ENCODE data around the gene STXBP4. TPM values are rescaled to one million over a fixed set of nuclear protein-coding genes. Genes with fewer than 3 reads are reported as not detected.
A peak's percentile ranks its signal among the peaks of the same experiment; 100 is the strongest.

The STXBP4 gene
- total and polyA plus RNA-seq, 2 donors (not counting 3 experiments of a cell fraction or from before 2014, with no cell fraction given): 1.9 to 12.9 TPM

DNA sequence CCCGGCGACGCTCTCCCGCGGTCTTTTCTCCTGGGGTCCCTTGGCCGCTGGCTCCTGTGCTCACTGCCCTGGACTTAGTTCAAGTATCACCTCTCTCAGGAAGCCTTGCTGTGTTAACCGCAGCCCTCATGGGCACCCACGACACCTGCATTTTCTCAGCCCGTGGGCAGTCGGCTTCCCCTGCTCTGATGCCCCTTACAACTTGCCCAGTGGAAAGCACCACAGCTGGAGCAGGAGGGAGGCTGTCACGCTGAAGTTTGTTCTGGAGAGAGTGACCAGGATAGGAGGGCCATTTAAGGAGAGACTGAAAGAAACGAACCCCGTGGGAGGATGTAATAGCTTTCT lies 395 bp downstream of the STXBP4 start:
- TSS peak; percentile 74 for BruUV-seq (replicated peaks)
- peaks cover 0 to 5% of the 10 kb centered on the region in 2 experiments for H3K36me3 ChIP-seq (ENCODE audit: control insufficient read depth in 2 of 2, extremely low read depth in 1 of 2, insufficient read depth in 2 of 2, low read length in 2 of 2)
- H3K4me2 ChIP-seq (ENCODE audit: insufficient read depth, low read length): peak overlapping the region; percentile 83
- FAIRE-seq: no peak
- no peak for DNase-seq (ENCODE audit: low read depth, low spot score)
- H2AFZ ChIP-seq (ENCODE audit: low read depth, low read length): peak overlapping the region; percentile 82
- TF ChIP-seq EZH2 (IDR thresholded peaks at IDR 0.05; ENCODE audit: borderline replicate concordance, low read depth, low read length, severe bottlenecking): no peak
- TF ChIP-seq POLR2A (IDR thresholded peaks at IDR 0.05; ENCODE audit: low read depth, low read length): no peak
- no peak for TF ChIP-seq POLR2AphosphoS5 (IDR thresholded peaks at IDR 0.05; ENCODE audit: insufficient read depth, low read depth, low read length)
- no peak for TF ChIP-seq CTCF (IDR thresholded peaks at IDR 0.05; ENCODE audit: extremely low read depth in 1 of 2, insufficient read depth in 1 of 2, low read depth in 1 of 2, low read length in 2 of 2)
- dilution Hi-C loops (cut with MboI; ENCODE audit: extremely low pct_ligation_motif_present, low sequenced_read_pairs): no loop called here
- H3K27me3 ChIP-seq (ENCODE audit: control insufficient read depth in 2 of 2, insufficient read depth in 2 of 2, low read length in 2 of 2): no peaks in the 10 kb centered on the region
- intact Hi-C loops (cut with micrococcal nuclease): loop anchor here (1.0 kb wide), 1 partner anchor 1936 kb away; no protein-coding TSS in a partner anchor
- H3K79me2 ChIP-seq (ENCODE audit: control insufficient read depth, insufficient read depth, low read length): peaks cover 32% of the 10 kb centered on the region
- H3K9ac ChIP-seq (replicated peaks; ENCODE audit: extremely low read depth, insufficient read depth, low read length): peak overlapping the region; percentile 74
- peaks cover 19% of the 10 kb centered on the region for H3K4me1 ChIP-seq (ENCODE audit: control insufficient read depth, extremely low read depth, insufficient read depth, low read length)
- ChIA-PET CTCF (interaction anchor here (0.9 to 2.0 kb wide), 5 partner anchors 9 to 565 kb away, joined by 3 to 8 read pairs (median 5); no protein-coding TSS in a partner anchor), POLR2A (no interaction called here)
- H3K4me3 ChIP-seq (replicated peaks in 1 of 3; ENCODE audit: insufficient read depth in 1 of 3, low read depth in 1 of 3, low read length in 3 of 3): peak overlapping the region; percentile 43 to 94 (median 80)
- no peaks in the 10 kb centered on the region for H3K9me3 ChIP-seq (replicated peaks; ENCODE audit: control insufficient read depth, insufficient read depth, low read length)
- no peaks in the 10 kb centered on the region for H3K9me1 ChIP-seq (replicated peaks; ENCODE audit: control insufficient read depth, extremely low read depth, insufficient read depth, low read length)
- peak overlapping the region; percentile 52 for H3K27ac ChIP-seq (ENCODE audit: insufficient read depth, low read depth, low read length)
- H4K20me1 ChIP-seq (replicated peaks; ENCODE audit: control insufficient read depth, extremely low read depth, insufficient read depth, low read length): no peaks in the 10 kb centered on the region
